Neuron (in vitro differentiated cells): ENCODE results near the gene FRMD4A.
"Not testable (repeated sequence)": the region's sequence is repeated elsewhere in the genome, so short reads cannot be mapped to it uniquely, and the experiment has no call there.

Experiments used
- H2AFZ ChIP-seq: one replicate; pipeline ENCODE4 v1.6.1; 2013; ENCODE audit warnings: low read depth, mild to moderate bottlenecking, inconsistent platforms, low read length, moderate library complexity
- H3K27me3 ChIP-seq: one replicate; pipeline ENCODE4 v1.6.1; 2013; ENCODE audit warnings: low read length; ENCODE audit not compliant: insufficient read depth
- H3K36me3 ChIP-seq: one replicate; pipeline ENCODE4 v1.6.1; 2013; ENCODE audit warnings: low read length; ENCODE audit not compliant: insufficient read depth
- H3K4me1 ChIP-seq: one replicate; pipeline ENCODE4 v1.6.1; 2013; ENCODE audit warnings: low read length; ENCODE audit not compliant: insufficient read depth
- H3K4me3 ChIP-seq: 2 replicates; pipeline ENCODE4 v1.5.1; 2013; ENCODE audit warnings: mild to moderate bottlenecking, low read length, moderate library complexity
- H3K9me3 ChIP-seq: one replicate; pipeline ENCODE4 v1.6.1; 2013; ENCODE audit warnings: low read length

Gene FRMD4A

GRCh38 chr10:13936826-13937225, 393.9 kb downstream of the FRMD4A start:
- Histone ChIP-seq H3K36me3 (no peaks in the 10 kb centered on the region), H3K4me1 (no peaks in the 10 kb centered on the region), H3K4me3 (no peak overlapping the region), H3K9me3 (peaks cover 2% of the 10 kb centered on the region), H2AFZ (no peak overlapping the region), H3K27me3 (no peaks in the 10 kb centered on the region)

- Histone ChIP-seq H3K9me3 (no peaks in the 10 kb centered on the region), H3K36me3 (no peaks in the 10 kb centered on the region), H3K4me3 (no peak overlapping the region), H2AFZ (no peak overlapping the region), H3K27me3 (no peaks in the 10 kb centered on the region), H3K4me1 (no peaks in the 10 kb centered on the region)
These were observed 400.6 kb downstream of the FRMD4A start for GRCh38 chr10:13930120-13930519.

- H3K4me3 ChIP-seq: no peak overlapping the region
- H2AFZ ChIP-seq: no peak overlapping the region
- H3K27me3 ChIP-seq: no peaks in the 10 kb centered on the region
- no peaks in the 10 kb centered on the region for H3K36me3 ChIP-seq
- H3K4me1 ChIP-seq: no peaks in the 10 kb centered on the region
- H3K9me3 ChIP-seq: no peaks in the 10 kb centered on the region
These were observed 402.3 kb downstream of the FRMD4A start for GRCh38 chr10:13928451-13928850.

DNA sequence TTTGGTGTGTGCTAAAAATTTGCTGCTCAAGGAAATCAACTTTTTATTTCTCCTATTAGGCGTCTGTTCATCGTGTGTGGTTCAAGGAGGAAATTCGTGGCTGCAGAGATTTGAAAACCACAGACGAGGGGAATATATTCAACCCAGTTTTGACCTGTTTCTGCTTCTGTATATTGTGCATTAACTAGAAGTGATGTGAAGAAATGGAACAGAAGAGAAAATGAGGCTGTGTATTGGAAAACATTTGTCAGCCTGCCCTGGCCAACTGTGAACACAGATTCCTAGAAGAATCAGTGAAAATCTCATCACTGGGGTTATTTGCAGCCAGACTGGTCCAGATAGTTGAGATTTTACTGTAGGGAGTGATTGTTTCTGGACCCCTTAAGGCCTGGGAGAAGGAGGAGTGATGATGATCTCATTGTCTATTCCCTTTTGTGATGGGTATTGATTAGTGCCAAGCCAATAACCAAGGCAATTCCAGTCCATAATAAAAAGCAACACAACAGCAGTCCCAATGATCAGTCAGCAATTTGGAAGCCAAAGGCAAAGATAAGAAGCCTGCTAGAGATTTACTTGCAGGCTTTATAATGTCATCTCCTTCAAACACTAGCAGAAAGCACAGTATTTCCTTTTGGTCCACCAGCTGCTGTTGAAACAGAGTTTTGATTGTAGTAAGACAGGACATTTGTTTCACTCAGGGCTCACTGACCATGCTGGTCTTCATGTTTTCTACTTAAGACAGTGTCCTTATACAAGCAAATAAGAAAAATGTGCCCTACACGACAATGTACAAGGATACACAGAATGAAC, 404.5 kb downstream of the FRMD4A start:
- Histone ChIP-seq H3K4me3 (no peak overlapping the region), H3K27me3 (no peaks in the 10 kb centered on the region), H3K9me3 (no peaks in the 10 kb centered on the region), H3K4me1 (no peaks in the 10 kb centered on the region), H2AFZ (no peak overlapping the region), H3K36me3 (no peaks in the 10 kb centered on the region)

GRCh38 chr10:13924040-13924725, 406.5 kb downstream of the FRMD4A start:
- H3K4me1 ChIP-seq: no peaks in the 10 kb centered on the region
- H3K4me3 ChIP-seq: no peak overlapping the region
- H2AFZ ChIP-seq: no peak overlapping the region
- H3K9me3 ChIP-seq: no peaks in the 10 kb centered on the region
- H3K36me3 ChIP-seq: no peaks in the 10 kb centered on the region
- no peaks in the 10 kb centered on the region for H3K27me3 ChIP-seq

DNA sequence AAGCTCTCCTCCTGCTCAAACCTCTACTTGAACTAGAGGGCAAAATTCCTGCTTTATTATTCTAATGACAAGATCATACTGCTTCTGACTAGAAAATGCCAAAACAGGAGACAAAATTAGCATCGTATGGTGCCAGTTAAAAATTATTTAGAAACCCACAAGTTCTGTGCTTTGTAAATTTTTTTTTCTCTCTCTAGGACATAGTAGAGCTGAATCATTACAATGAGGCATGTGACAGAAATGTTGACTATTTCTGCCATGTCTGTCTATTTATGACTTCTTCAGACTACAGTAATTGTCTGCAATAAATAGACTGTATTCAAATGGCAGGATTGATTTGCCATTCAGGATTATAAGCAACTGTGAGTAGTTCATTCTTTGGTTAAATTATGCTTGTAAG, 408.1 kb downstream of the FRMD4A start:
- H3K9me3 ChIP-seq: no peaks in the 10 kb centered on the region
- no peaks in the 10 kb centered on the region for H3K4me1 ChIP-seq
- no peaks in the 10 kb centered on the region for H3K27me3 ChIP-seq
- no peak overlapping the region for H3K4me3 ChIP-seq
- H3K36me3 ChIP-seq: no peaks in the 10 kb centered on the region
- no peak overlapping the region for H2AFZ ChIP-seq

DNA sequence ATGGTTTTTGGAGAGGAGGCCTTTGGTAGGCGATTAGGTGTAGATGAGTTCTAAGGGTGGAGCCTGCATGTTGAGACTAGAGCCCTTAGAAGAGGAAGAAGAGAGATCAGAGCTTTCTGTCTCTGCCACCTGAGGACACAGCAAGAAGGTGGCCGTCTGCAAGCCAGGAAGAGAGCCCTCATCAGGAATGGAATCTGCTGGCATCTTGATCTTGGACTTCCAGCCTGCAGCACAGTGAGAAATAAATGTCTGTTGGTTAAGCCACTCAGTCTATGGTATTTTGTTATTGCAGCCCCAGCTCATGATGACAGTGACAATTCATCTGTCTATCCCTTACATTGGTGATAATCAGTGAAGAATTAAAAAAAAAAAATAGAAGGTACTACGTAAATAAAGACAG, 408.8 kb downstream of the FRMD4A start:
- Histone ChIP-seq H3K36me3 (no peaks in the 10 kb centered on the region), H2AFZ (no peak overlapping the region), H3K4me3 (no peak overlapping the region), H3K4me1 (no peaks in the 10 kb centered on the region), H3K9me3 (no peaks in the 10 kb centered on the region), H3K27me3 (no peaks in the 10 kb centered on the region)

GRCh38 chr10:13921131-13921530, 409.6 kb downstream of the FRMD4A start:
- H3K27me3 ChIP-seq: not testable (repeated sequence)

GRCh38 chr10:13920465-13920864, 410.3 kb downstream of the FRMD4A start:
- Histone ChIP-seq H3K4me1 (peaks cover 8% of the 10 kb centered on the region), H3K4me3 (no peak overlapping the region), H3K36me3 (no peaks in the 10 kb centered on the region), H3K9me3 (no peaks in the 10 kb centered on the region), H2AFZ (no peak overlapping the region), H3K27me3 (no peaks in the 10 kb centered on the region)

More at GRCh38 chr10:13921131-13921530, 409.6 kb downstream of the FRMD4A start:
- H2AFZ ChIP-seq, H3K4me1 ChIP-seq, H3K4me3 ChIP-seq, H3K9me3 ChIP-seq, H3K36me3 ChIP-seq: not testable (repeated sequence)

- Histone ChIP-seq H2AFZ (no peak overlapping the region), H3K4me1 (peaks cover 8% of the 10 kb centered on the region), H3K36me3 (no peaks in the 10 kb centered on the region), H3K9me3 (no peaks in the 10 kb centered on the region), H3K27me3 (no peaks in the 10 kb centered on the region), H3K4me3 (no peak overlapping the region)
These were observed 410.7 kb downstream of the FRMD4A start for GRCh38 chr10:13920031-13920430.

- peaks cover 8% of the 10 kb centered on the region for H3K4me1 ChIP-seq
- no peaks in the 10 kb centered on the region for H3K9me3 ChIP-seq
- no peak overlapping the region for H3K4me3 ChIP-seq
- H3K27me3 ChIP-seq: no peaks in the 10 kb centered on the region
- no peaks in the 10 kb centered on the region for H3K36me3 ChIP-seq
- H2AFZ ChIP-seq: no peak overlapping the region
These were observed 412.9 kb downstream of the FRMD4A start for GRCh38 chr10:13917791-13918190.

GRCh38 chr10:13916384-13916947, 414.3 kb downstream of the FRMD4A start:
- Histone ChIP-seq H2AFZ (no peak overlapping the region), H3K36me3 (no peaks in the 10 kb centered on the region), H3K4me1 (peaks cover 8% of the 10 kb centered on the region), H3K9me3 (no peaks in the 10 kb centered on the region), H3K4me3 (no peak overlapping the region), H3K27me3 (no peaks in the 10 kb centered on the region)

GRCh38 chr10:13915710-13916109, 415.0 kb downstream of the FRMD4A start:
- no peak overlapping the region for H3K4me3 ChIP-seq
- no peak overlapping the region for H2AFZ ChIP-seq
- no peaks in the 10 kb centered on the region for H3K27me3 ChIP-seq
- H3K4me1 ChIP-seq: peaks cover 8% of the 10 kb centered on the region
- no peaks in the 10 kb centered on the region for H3K36me3 ChIP-seq
- no peaks in the 10 kb centered on the region for H3K9me3 ChIP-seq
